Liver (tissue), 9 donors: ENCODE data around the gene MAST2. TPM values are rescaled to one million over a fixed set of nuclear protein-coding genes. Genes with fewer than 3 reads are reported as not detected.

Source experiments
- DNase-seq: peaks from one replicate; pipeline ENCODE4 v3.0.0-alpha.2; 2017; ENCODE audit warnings: low spot score
- H3K27ac ChIP-seq, 2 donors: one replicate each; pipeline ENCODE4 v1.7.0; 2013; ENCODE audit warnings: inconsistent platforms in 2 of 2, low read length in 2 of 2, control low read depth in 1 of 2, low read depth in 1 of 2, mild to moderate bottlenecking in 1 of 2
- H3K27me3 ChIP-seq, 4 donors: one replicate each; pipeline versions ENCODE4 v1.6.1 to v1.7.0; 2013; ENCODE audit warnings: low read length in 3 of 4, inconsistent platforms in 1 of 4, mild to moderate bottlenecking in 1 of 4, moderate library complexity in 1 of 4; ENCODE audit not compliant: control insufficient read depth in 4 of 4, insufficient read depth in 4 of 4
- H3K36me3 ChIP-seq, 4 donors: one replicate each; pipeline versions ENCODE4 v1.6.1 to v1.7.0; 2013; ENCODE audit warnings: low read length in 3 of 4, mild to moderate bottlenecking in 3 of 4, low read depth in 1 of 4, moderate library complexity in 1 of 4; ENCODE audit not compliant: control insufficient read depth in 4 of 4, insufficient read depth in 3 of 4
- H3K4me1 ChIP-seq, 4 donors: one replicate each; pipeline versions ENCODE4 v1.6.1 to v1.7.0; 2013; ENCODE audit warnings: low read length in 3 of 4, mild to moderate bottlenecking in 3 of 4, moderate library complexity in 1 of 4; ENCODE audit not compliant: control insufficient read depth in 4 of 4, insufficient read depth in 4 of 4
- H3K4me3 ChIP-seq, 3 donors: one replicate each; pipeline versions ENCODE4 v1.6.1 to v1.7.0; 2013; ENCODE audit warnings: low read length in 3 of 3, control low read depth in 1 of 3, low read depth in 1 of 3, mild to moderate bottlenecking in 1 of 3
- H3K9ac ChIP-seq, 2 donors: one replicate each; pipeline ENCODE4 v1.7.0; 2013; ENCODE audit warnings: low read length in 2 of 2, mild to moderate bottlenecking in 2 of 2, moderate library complexity in 2 of 2, control low read depth in 1 of 2, low read depth in 1 of 2
- H3K9me3 ChIP-seq, 4 donors: one replicate each; pipeline versions ENCODE4 v1.6.1 to v1.7.0; 2013; ENCODE audit warnings: low read length in 3 of 4; ENCODE audit not compliant: control insufficient read depth in 4 of 4
- CTCF ChIP-seq: fragments of 150-350 bp; IDR thresholded peaks from 2 replicates; pipeline ENCODE4 v1.5.1; 2017; ENCODE audit warnings: improper control_type of control experiment, low read depth, low read length; ENCODE audit not compliant: missing input control
- EGR1 ChIP-seq, 2 donors: IDR thresholded peaks; 2 replicates each; pipeline ENCODE4 v1.6.1; 2016 to 2018; ENCODE audit warnings: antibody characterized with exemption in 2 of 2, low read depth in 2 of 2
- FOXA1 ChIP-seq: IDR thresholded peaks from 2 replicates; pipeline ENCODE4 v1.6.1; 2016; ENCODE audit warnings: antibody characterized with exemption
- FOXA2 ChIP-seq: IDR thresholded peaks from 2 replicates; pipeline ENCODE4 v1.6.1; 2016; ENCODE audit warnings: antibody characterized with exemption
- GABPA ChIP-seq, 2 donors: IDR thresholded peaks in 1 of 2; conservative IDR thresholded peaks in 1 of 2; 2 replicates each; pipeline ENCODE4 v1.6.1; 2016; ENCODE audit warnings: antibody characterized with exemption in 2 of 2, mild to moderate bottlenecking in 1 of 2, moderate library complexity in 1 of 2
- HNF4A ChIP-seq, 2 donors: conservative IDR thresholded peaks; 2 replicates each; pipeline ENCODE4 v1.6.1; 2016; ENCODE audit warnings: antibody characterized with exemption in 2 of 2, mild to moderate bottlenecking in 2 of 2
- HNF4G ChIP-seq: IDR thresholded peaks from 2 replicates; pipeline ENCODE4 v1.6.1; 2016; ENCODE audit warnings: antibody characterized with exemption
- JUND ChIP-seq, 2 donors: IDR thresholded peaks; 2 replicates each; pipeline ENCODE4 v1.6.1; 2016; ENCODE audit warnings: antibody characterized with exemption in 2 of 2
- MAX ChIP-seq: IDR thresholded peaks from 2 replicates; pipeline ENCODE4 v1.6.1; 2016; ENCODE audit warnings: antibody characterized with exemption
- NR2F2 ChIP-seq: IDR thresholded peaks from 2 replicates; pipeline ENCODE4 v1.6.1; 2016; ENCODE audit warnings: antibody characterized with exemption
- RAD21 ChIP-seq, 2 donors: IDR thresholded peaks; 2 replicates each; pipeline ENCODE4 v1.6.1; 2016; ENCODE audit warnings: antibody characterized with exemption in 2 of 2, mild to moderate bottlenecking in 2 of 2
- REST ChIP-seq: IDR thresholded peaks from 2 replicates; pipeline ENCODE4 v1.6.1; 2016; ENCODE audit warnings: antibody characterized with exemption, mild to moderate bottlenecking
- RXRA ChIP-seq, 2 donors: IDR thresholded peaks; 2 replicates each; pipeline ENCODE4 v1.6.1; 2017 to 2018; ENCODE audit warnings: antibody characterized with exemption in 2 of 2, mild to moderate bottlenecking in 1 of 2
- SP1 ChIP-seq: IDR thresholded peaks from 2 replicates; pipeline ENCODE4 v1.6.1; 2018; ENCODE audit warnings: antibody characterized with exemption, mild to moderate bottlenecking
- TAF1 ChIP-seq: conservative IDR thresholded peaks from 2 replicates; pipeline ENCODE4 v1.6.1; 2016; ENCODE audit warnings: antibody characterized with exemption, mild to moderate bottlenecking
- YY1 ChIP-seq: IDR thresholded peaks from 2 replicates; pipeline ENCODE4 v1.6.1; 2016; ENCODE audit warnings: antibody characterized with exemption, mild to moderate bottlenecking
- WGBS: extraction: QIAGEN DNeasy Blood & Tissue Kit; methylation state at CpG from one replicate; pipeline ENCODE4 v1.1.7; 2013; 5-methylcytosine and 5-hydroxymethylcytosine counted together
- polyA plus RNA-seq, 2 donors: library from polyadenylated mRNA; stranded (reverse) in 1 of 2; unstranded in 1 of 2; fragments of 200-250 nt in 1 of 2; fragments of >200 nt in 1 of 2; fragmentation: Nextera tagmentation in 1 of 2; extraction: Ambion mirVana in 1 of 2; gene quantifications; one replicate each; pipeline versions ENCODE4 v1.2.1 to v1.2.3, GENCODE V29; 2013 to 2015
- total RNA-seq, 2 donors: library from RNA; depleted of rRNA; stranded (reverse); fragments of >200 nt; gene quantifications; one replicate each; pipeline ENCODE4 v1.2.3, GENCODE V29; 2014
- TF ChIP-seq, protein P1 (sequence below): IDR thresholded peaks from 2 replicates; pipeline ENCODE4 v1.6.1; 2016; ENCODE audit warnings: antibody characterized with exemption
- TF ChIP-seq, protein P2 (sequence below): IDR thresholded peaks from 2 replicates; pipeline ENCODE4 v1.6.1; 2016; ENCODE audit warnings: antibody characterized with exemption
- donor health status: healthy.
- donor health status: healthy.
- donor health status: healthy.
- donor health status: healthy.
- donor health status: healthy.

MAST2 gene
- total and polyA plus RNA-seq, 4 donors, result 4.8 to 9.6 (median 5.7) TPM

- Histone ChIP-seq H3K9me3 (no peaks in the 10 kb centered on the region), H3K9ac (no peak overlapping the region), H3K27me3 (no peaks in the 10 kb centered on the region), H3K27ac (no peak overlapping the region), H3K36me3 (peaks cover 0 to 4% (median 0%) of the 10 kb centered on the region in 4 donors), H3K4me3 (no peak overlapping the region), H3K4me1 (no peaks in the 10 kb centered on the region)
- DNase-seq, result no peak
- no peak for TF ChIP-seq MAX
- TF ChIP-seq HNF4A (conservative IDR thresholded peaks at IDR 0.05), result peak in 1 of 2 donors; percentile 39
- TF ChIP-seq YY1, result no peak
- WGBS, result 68% methylated on average over 3 of the region's 3 CpGs
Measured at GRCh38 chr1:45820788-45821187, 17.4 kb downstream of the MAST2 start.

DNA sequence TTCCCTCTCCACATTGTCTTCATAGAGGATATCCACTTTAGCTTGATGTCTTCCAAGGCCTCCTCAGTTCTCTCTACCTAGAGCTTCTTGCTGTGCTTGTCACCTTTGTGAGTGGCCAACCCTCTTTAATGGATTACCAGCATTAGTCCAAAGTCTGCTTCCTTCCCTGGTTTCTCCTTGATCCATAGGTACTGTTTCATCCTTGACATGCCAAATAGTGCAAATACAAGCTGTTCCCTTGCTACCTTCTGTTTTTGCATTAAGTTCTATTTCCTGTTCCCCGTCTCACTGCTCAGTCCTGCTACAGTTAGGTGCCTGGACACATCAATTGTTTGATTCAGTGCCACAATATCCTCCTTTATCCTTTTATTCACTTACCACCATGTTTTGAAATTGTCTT lies 19.2 kb downstream of the MAST2 start:
- Histone ChIP-seq H3K9me3 (no peaks in the 10 kb centered on the region), H3K9ac (no peak overlapping the region), H3K27me3 (no peaks in the 10 kb centered on the region), H3K27ac (no peak overlapping the region), H3K4me3 (no peak overlapping the region), H3K36me3 (peaks cover 0 to 6% (median 1%) of the 10 kb centered on the region in 4 donors), H3K4me1 (no peaks in the 10 kb centered on the region)
- 90% methylated on average over 1 of the region's 1 CpG for WGBS
- TF ChIP-seq RAD21 (IDR thresholded peaks at IDR 0.05) (no peak), FOXA2 (no peak), TAF1 (no peak), NR2F2 (no peak), MAX (no peak), JUND (IDR thresholded peaks at IDR 0.05) (no peak), CTCF (no peak), EGR1 (IDR thresholded peaks at IDR 0.05; ENCODE audit: low read depth in 2 of 2) (no peak), REST (no peak), HNF4A (conservative IDR thresholded peaks at IDR 0.05) (no peak), SP1 (no peak), RXRA (IDR thresholded peaks at IDR 0.05) (no peak), HNF4G (no peak), YY1 (no peak), GABPA (IDR thresholded peaks at IDR 0.05 in 1 of 2, conservative IDR thresholded peaks at IDR 0.05 in 1 of 2) (no peak), FOXA1 (no peak)
- TF ChIP-seq, protein P1, sequence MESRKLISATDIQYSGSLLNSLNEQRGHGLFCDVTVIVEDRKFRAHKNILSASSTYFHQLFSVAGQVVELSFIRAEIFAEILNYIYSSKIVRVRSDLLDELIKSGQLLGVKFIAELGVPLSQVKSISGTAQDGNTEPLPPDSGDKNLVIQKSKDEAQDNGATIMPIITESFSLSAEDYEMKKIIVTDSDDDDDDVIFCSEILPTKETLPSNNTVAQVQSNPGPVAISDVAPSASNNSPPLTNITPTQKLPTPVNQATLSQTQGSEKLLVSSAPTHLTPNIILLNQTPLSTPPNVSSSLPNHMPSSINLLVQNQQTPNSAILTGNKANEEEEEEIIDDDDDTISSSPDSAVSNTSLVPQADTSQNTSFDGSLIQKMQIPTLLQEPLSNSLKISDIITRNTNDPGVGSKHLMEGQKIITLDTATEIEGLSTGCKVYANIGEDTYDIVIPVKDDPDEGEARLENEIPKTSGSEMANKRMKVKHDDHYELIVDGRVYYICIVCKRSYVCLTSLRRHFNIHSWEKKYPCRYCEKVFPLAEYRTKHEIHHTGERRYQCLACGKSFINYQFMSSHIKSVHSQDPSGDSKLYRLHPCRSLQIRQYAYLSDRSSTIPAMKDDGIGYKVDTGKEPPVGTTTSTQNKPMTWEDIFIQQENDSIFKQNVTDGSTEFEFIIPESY, result no peak
- TF ChIP-seq, protein P2, sequence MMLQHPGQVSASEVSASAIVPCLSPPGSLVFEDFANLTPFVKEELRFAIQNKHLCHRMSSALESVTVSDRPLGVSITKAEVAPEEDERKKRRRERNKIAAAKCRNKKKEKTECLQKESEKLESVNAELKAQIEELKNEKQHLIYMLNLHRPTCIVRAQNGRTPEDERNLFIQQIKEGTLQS, result no peak
- DNase-seq, result no peak
